Gastrocnemius medialis (tissue), 4 donors: ENCODE results near the gene ERF. TPM values are rescaled to one million over a fixed set of nuclear protein-coding genes. Genes with fewer than 3 reads are reported as not detected.

Source experiments
- ATAC-seq, 2 donors: fragments of 150-250 bp; one replicate each; pipeline ENCODE4 v1.9.1; 2016
- DNase-seq, 2 donors: peaks; one replicate each; pipeline ENCODE4 v3.0.0-alpha.2; 2019
- H3K27ac ChIP-seq, 4 donors: fragments of 200-600 bp; sonication (generic); 1 replicate in 1 of 4; 2 replicates in 3 of 4; pipeline ENCODE4 v1.5.1; 2016 to 2018; ENCODE audit warnings: mild to moderate bottlenecking in 2 of 4, moderate library complexity in 1 of 4
- H3K27me3 ChIP-seq, 3 donors: fragments of 200-600 bp; sonication (generic) in 2 of 3; 1 replicate in 1 of 3; 2 replicates in 2 of 3; pipeline versions ENCODE4 v1.5.1 to v1.6.0; 2016 to 2019; ENCODE audit warnings: mild to moderate bottlenecking in 1 of 3, moderate library complexity in 1 of 3
- H3K36me3 ChIP-seq, 2 donors: fragments of 200-600 bp; sonication (generic) in 1 of 2; one replicate each; pipeline ENCODE4 v1.5.1; 2017 to 2018
- H3K4me1 ChIP-seq, 2 donors: fragments of 200-600 bp; sonication (generic) in 1 of 2; one replicate each; pipeline ENCODE4 v1.5.1; 2016 to 2017; ENCODE audit warnings: mild to moderate bottlenecking in 2 of 2
- H3K4me3 ChIP-seq, 4 donors: fragments of 200-600 bp; sonication (generic) in 3 of 4; 1 replicate in 1 of 4; 2 replicates in 3 of 4; pipeline ENCODE4 v1.5.1; 2016 to 2019; ENCODE audit warnings: mild to moderate bottlenecking in 2 of 4
- H3K9me3 ChIP-seq, 3 donors: fragments of 200-600 bp; sonication (generic) in 2 of 3; 1 replicate in 1 of 3; 2 replicates in 2 of 3; pipeline ENCODE4 v1.5.1; 2016 to 2019
- POLR2A ChIP-seq, 2 donors: fragments of 450-650 bp; IDR thresholded peaks; one replicate each; pipeline ENCODE4 v1.6.1; 2017; ENCODE audit warnings: antibody characterized with exemption in 2 of 2, mild to moderate bottlenecking in 2 of 2, moderate library complexity in 2 of 2
- in situ Hi-C, 4 donors: fragments of 200-750 bp; cut with MboI; loops; one replicate each; pipeline versions ENCODE4 v1.15.0 to v1.8.0; 2017; ENCODE audit warnings: low sequenced_read_pairs in 4 of 4
- intact Hi-C: fragments of 100-400 bp; cut with DNase I; formaldehyde crosslinking; loops from one replicate; pipeline ENCODE4 v1.15.1; 2023; ENCODE audit warnings: low total_unique reads
- total RNA-seq, 4 donors: library from RNA; depleted of rRNA; stranded (reverse); fragments of >200 nt; gene quantifications; one replicate each; pipeline versions ENCODE4 v1.1.0 to v1.2.3, GENCODE V29; 2016
- TF ChIP-seq, protein P1 (sequence below), 5 experiments: fragments of 450-650 bp in 3 of 5; fragments of 200-600 bp in 2 of 5; sonication (generic) in 2 of 5; IDR thresholded peaks in 4 of 5; conservative IDR thresholded peaks in 1 of 5; 1 replicate in 4 of 5; 2 replicates in 1 of 5; pipeline ENCODE4 v1.5.1; 2016 to 2019; ENCODE audit warnings: antibody characterized with exemption in 5 of 5, mild to moderate bottlenecking in 3 of 5, moderate library complexity in 3 of 5

The ERF gene
- total RNA-seq, 4 donors from 2014 or later: 14.0 to 26.7 (median 14.8) TPM

GRCh38 chr19:42230571-42230970, 24.4 kb downstream of the ERF start:
- no peaks in the 10 kb centered on the region for H3K27me3 ChIP-seq
- peaks cover 0 to 96% of the 10 kb centered on the region in 2 donors for H3K36me3 ChIP-seq
- H3K4me3 ChIP-seq: no peak overlapping the region
- TF ChIP-seq, protein P1, sequence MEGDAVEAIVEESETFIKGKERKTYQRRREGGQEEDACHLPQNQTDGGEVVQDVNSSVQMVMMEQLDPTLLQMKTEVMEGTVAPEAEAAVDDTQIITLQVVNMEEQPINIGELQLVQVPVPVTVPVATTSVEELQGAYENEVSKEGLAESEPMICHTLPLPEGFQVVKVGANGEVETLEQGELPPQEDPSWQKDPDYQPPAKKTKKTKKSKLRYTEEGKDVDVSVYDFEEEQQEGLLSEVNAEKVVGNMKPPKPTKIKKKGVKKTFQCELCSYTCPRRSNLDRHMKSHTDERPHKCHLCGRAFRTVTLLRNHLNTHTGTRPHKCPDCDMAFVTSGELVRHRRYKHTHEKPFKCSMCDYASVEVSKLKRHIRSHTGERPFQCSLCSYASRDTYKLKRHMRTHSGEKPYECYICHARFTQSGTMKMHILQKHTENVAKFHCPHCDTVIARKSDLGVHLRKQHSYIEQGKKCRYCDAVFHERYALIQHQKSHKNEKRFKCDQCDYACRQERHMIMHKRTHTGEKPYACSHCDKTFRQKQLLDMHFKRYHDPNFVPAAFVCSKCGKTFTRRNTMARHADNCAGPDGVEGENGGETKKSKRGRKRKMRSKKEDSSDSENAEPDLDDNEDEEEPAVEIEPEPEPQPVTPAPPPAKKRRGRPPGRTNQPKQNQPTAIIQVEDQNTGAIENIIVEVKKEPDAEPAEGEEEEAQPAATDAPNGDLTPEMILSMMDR (IDR thresholded peaks at IDR 0.05 in 4 of 5, conservative IDR thresholded peaks at IDR 0.05 in 1 of 5): no peak
- TF ChIP-seq POLR2A (IDR thresholded peaks at IDR 0.05): no peak
- H3K27ac ChIP-seq: no peak overlapping the region
- in situ Hi-C loops: no loop called here
- no peaks in the 10 kb centered on the region for H3K9me3 ChIP-seq
- DNase-seq (no peak), ATAC-seq (no peak)
- intact Hi-C loops: no loop called here
- no peaks in the 10 kb centered on the region for H3K4me1 ChIP-seq

GRCh38 chr19:42229855-42230351, 25.0 kb downstream of the ERF start:
- Histone ChIP-seq H3K27me3 (no peaks in the 10 kb centered on the region), H3K4me3 (no peak overlapping the region), H3K9me3 (no peaks in the 10 kb centered on the region), H3K4me1 (no peaks in the 10 kb centered on the region), H3K36me3 (peaks cover 0 to 96% of the 10 kb centered on the region in 2 donors), H3K27ac (no peak overlapping the region)
- intact Hi-C loops (no loop called here), in situ Hi-C loops (no loop called here)
- peak in 1 of 2 donors; percentile 21 for ATAC-seq
- TF ChIP-seq, protein P1 (IDR thresholded peaks at IDR 0.05 in 4 of 5, conservative IDR thresholded peaks at IDR 0.05 in 1 of 5): no peak
- no peak for TF ChIP-seq POLR2A (IDR thresholded peaks at IDR 0.05)
- DNase-seq: no peak

DNA sequence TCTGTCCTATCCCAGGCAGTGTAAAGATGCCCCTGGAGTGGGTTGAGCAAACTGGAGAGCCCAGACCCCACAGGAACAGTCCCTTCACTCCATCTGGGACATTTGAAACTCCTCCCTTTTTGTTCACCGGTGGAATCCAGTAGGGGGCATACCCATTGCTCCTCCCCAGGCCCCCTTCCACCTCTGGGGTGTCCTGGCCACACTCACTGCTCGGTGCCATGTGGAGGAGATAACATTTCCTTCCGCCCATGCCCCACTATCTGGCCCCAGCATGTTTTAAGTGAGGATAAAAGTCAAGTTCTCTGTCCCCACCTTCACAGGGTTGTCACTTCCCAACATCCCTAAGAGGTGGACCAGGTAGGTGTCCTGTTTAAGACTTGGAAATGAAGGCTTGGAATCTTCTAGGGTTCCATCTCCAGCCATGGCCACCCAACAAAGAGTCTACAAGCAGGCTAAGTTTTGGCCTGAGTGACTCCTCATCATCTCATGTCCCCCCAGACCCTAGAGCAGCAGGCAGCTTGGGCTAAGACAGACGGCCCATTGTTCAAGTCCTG, 25.6 kb downstream of the ERF start:
- H3K4me3 ChIP-seq: no peak overlapping the region
- H3K36me3 ChIP-seq: peaks cover 0 to 96% of the 10 kb centered on the region in 2 donors
- H3K27me3 ChIP-seq: no peaks in the 10 kb centered on the region
- no peak for TF ChIP-seq POLR2A (IDR thresholded peaks at IDR 0.05)
- TF ChIP-seq, protein P1 (IDR thresholded peaks at IDR 0.05 in 4 of 5, conservative IDR thresholded peaks at IDR 0.05 in 1 of 5): no peak
- H3K9me3 ChIP-seq: no peaks in the 10 kb centered on the region
- H3K4me1 ChIP-seq: no peaks in the 10 kb centered on the region
- no peak overlapping the region for H3K27ac ChIP-seq
- ATAC-seq: no peak
- in situ Hi-C loops: no loop called here
- DNase-seq: no peak
- intact Hi-C loops: no loop called here

DNA sequence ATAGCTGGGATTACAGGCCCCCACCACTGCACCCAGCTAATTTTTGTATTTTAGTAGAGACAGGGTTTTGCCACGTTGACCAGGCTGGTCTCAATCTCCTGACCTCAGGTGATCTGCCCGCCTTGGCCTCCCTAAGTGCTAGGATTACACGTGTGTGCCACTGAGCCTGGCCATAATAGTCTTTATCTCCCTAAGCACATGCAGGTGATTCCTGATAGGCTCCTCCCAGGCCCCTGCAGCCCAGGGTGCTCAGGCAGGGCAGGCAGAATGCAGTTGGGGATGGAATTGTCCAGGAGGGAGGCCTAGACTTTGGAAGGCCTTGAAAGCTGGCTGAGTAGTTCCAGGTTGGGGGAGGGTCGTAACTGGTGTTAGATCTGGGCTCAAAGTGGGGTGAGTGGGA, 26.3 kb downstream of the ERF start:
- Histone ChIP-seq H3K27me3 (no peaks in the 10 kb centered on the region), H3K36me3 (peaks cover 0 to 92% of the 10 kb centered on the region in 2 donors), H3K9me3 (no peaks in the 10 kb centered on the region), H3K4me1 (no peaks in the 10 kb centered on the region), H3K27ac (no peak overlapping the region), H3K4me3 (no peak overlapping the region)
- in situ Hi-C loops: no loop called here
- intact Hi-C loops: no loop called here
- DNase-seq: no peak
- TF ChIP-seq, protein P1 (IDR thresholded peaks at IDR 0.05 in 4 of 5, conservative IDR thresholded peaks at IDR 0.05 in 1 of 5): no peak
- TF ChIP-seq POLR2A (IDR thresholded peaks at IDR 0.05): no peak
- ATAC-seq: no peak

DNA sequence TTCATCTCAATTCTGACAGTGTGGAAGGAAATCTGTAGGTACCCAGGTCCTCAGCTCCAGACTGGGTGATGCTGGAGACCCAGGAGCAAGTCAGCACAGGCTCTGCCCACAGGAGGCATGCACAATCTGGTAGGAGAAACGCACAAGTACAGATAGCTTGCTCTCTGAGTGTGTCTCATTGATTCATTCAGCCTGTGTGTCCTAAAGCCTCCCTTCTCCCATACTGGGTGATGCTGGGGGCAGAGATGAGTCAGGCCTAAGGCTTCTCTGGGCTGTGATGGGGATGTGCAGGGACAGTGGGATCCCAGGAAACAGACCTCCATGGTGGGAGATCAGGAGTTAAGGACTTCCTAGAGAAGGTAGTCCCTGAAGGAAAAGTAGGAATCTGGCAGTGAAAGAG, 28.0 kb downstream of the ERF start:
- H3K27me3 ChIP-seq: no peaks in the 10 kb centered on the region
- intact Hi-C loops (no loop called here), in situ Hi-C loops (no loop called here)
- no peak overlapping the region for H3K4me3 ChIP-seq
- H3K4me1 ChIP-seq: no peaks in the 10 kb centered on the region
- H3K9me3 ChIP-seq: no peaks in the 10 kb centered on the region
- no peak overlapping the region for H3K27ac ChIP-seq
- DNase-seq (no peak), ATAC-seq (no peak)
- H3K36me3 ChIP-seq: peaks cover 0 to 75% of the 10 kb centered on the region in 2 donors
- TF ChIP-seq, protein P1 (IDR thresholded peaks at IDR 0.05 in 4 of 5, conservative IDR thresholded peaks at IDR 0.05 in 1 of 5): no peak
- no peak for TF ChIP-seq POLR2A (IDR thresholded peaks at IDR 0.05)
